Cardiac muscle cell (in vitro differentiated cells and primary cell): Measurements from ENCODE around the gene MADD. TPM values are rescaled to one million over a fixed set of nuclear protein-coding genes. Genes with fewer than 3 reads are reported as not detected.

Experiments
- DNase-seq, 2 donors: peaks; one replicate each; pipeline versions ENCODE4 v3.0.0 to v3.0.0-alpha.2; 2010 to 2017; ENCODE audit warnings: low read depth in 1 of 2, low spot score in 1 of 2
- H3K27ac ChIP-seq: fragments of 200-600 bp; sonication (generic); 2 replicates; pipeline ENCODE4 v1.5.1; 2016
- H3K27me3 ChIP-seq: fragments of 200-600 bp; sonication (generic); 2 replicates; pipeline ENCODE4 v1.6.0; 2016; ENCODE audit warnings: control low read depth
- H3K36me3 ChIP-seq: fragments of 200-600 bp; sonication (generic); 2 replicates; pipeline ENCODE4 v1.5.1; 2016; ENCODE audit warnings: control low read depth
- H3K4me1 ChIP-seq: fragments of 200-600 bp; sonication (generic); 2 replicates; pipeline ENCODE4 v1.8.1; 2017; ENCODE audit warnings: low read depth, mild to moderate bottlenecking, mixed run types
- H3K4me3 ChIP-seq: fragments of 200-600 bp; sonication (generic); 2 replicates; pipeline ENCODE4 v1.5.1; 2016; ENCODE audit warnings: mild to moderate bottlenecking
- H3K9me3 ChIP-seq: fragments of 200-600 bp; sonication (generic); 2 replicates; pipeline ENCODE4 v1.5.1; 2017; ENCODE audit warnings: low read depth, mild to moderate bottlenecking, control low read depth
- CTCF ChIP-seq: IDR thresholded peaks from 2 replicates; pipeline ENCODE4 v1.5.1; 2012; ENCODE audit warnings: low read depth, mild to moderate bottlenecking, low read length
- polyA plus RNA-seq: library from polyadenylated mRNA; unstranded; fragments of >200 nt; fragmentation: Nextera tagmentation; extraction: Ambion mirVana; gene quantifications from 2 replicates; pipeline ENCODE4 v1.2.1, GENCODE V29; 2016
- total RNA-seq: library from RNA; depleted of rRNA; stranded (reverse); fragments of >200 nt; gene quantifications from 2 replicates; pipeline ENCODE4 v1.2.3, GENCODE V29; 2016

The MADD gene
- total and polyA plus RNA-seq, 2 experiments from 2014 or later: 58.8 to 103 TPM

DNA sequence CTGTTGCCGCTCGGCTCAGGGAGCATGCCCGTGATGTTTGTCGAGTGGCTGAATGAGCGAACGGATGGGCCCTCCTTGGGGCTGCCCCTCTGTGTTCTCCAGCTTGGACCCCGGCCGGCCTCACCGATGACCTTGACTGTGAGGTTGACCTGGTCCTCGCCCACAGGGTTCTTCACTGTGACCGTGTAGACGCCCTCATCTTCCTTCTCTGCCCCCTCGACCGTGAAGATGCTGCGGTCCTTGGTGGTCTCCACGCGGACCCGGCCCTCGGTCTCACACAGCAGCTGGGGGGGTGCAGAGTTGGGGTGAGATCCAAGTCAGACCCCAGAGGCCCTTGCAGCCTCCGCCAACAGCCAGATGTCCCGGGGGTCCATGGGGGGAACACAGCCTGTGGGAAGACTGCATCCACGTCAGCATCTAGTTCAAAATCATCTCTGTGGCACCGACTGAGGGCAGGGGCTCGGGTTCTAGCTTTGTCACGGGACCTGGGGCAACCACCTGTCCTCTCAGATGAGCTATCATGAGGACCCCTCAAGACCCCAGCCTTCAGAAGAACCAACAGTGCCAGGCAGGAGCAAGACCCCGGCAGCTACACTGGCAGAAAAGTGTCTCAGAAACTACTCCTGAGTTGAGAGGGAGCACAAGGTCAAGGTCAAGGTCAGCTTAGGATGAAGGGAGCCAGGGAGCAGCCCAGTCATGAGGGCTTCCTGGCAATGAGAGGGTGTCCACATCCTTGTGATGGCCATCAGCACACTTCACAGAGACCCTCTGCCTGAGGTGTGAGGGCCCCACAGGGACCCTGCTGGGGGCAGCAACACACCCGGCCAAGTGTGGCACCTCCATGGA lies 68.7 kb downstream of the MADD start:
- no peak overlapping the region for H3K4me3 ChIP-seq
- DNase-seq: no peak
- TF ChIP-seq CTCF: no peak
- H3K9me3 ChIP-seq: no peaks in the 10 kb centered on the region
- H3K36me3 ChIP-seq: peaks cover 76% of the 10 kb centered on the region
- H3K4me1 ChIP-seq: no peaks in the 10 kb centered on the region
- H3K27ac ChIP-seq: peak overlapping the region; percentile 77
- no peaks in the 10 kb centered on the region for H3K27me3 ChIP-seq

- Histone ChIP-seq H3K9me3 (no peaks in the 10 kb centered on the region), H3K4me1 (no peaks in the 10 kb centered on the region), H3K4me3 (no peak overlapping the region), H3K27me3 (no peaks in the 10 kb centered on the region), H3K36me3 (peaks cover 74% of the 10 kb centered on the region), H3K27ac (peak overlapping the region; percentile 77)
- TF ChIP-seq CTCF: no peak
- DNase-seq: no peak
Observed at GRCh38 chr11:47340010-47340409, 70.1 kb downstream of the MADD start.

DNA sequence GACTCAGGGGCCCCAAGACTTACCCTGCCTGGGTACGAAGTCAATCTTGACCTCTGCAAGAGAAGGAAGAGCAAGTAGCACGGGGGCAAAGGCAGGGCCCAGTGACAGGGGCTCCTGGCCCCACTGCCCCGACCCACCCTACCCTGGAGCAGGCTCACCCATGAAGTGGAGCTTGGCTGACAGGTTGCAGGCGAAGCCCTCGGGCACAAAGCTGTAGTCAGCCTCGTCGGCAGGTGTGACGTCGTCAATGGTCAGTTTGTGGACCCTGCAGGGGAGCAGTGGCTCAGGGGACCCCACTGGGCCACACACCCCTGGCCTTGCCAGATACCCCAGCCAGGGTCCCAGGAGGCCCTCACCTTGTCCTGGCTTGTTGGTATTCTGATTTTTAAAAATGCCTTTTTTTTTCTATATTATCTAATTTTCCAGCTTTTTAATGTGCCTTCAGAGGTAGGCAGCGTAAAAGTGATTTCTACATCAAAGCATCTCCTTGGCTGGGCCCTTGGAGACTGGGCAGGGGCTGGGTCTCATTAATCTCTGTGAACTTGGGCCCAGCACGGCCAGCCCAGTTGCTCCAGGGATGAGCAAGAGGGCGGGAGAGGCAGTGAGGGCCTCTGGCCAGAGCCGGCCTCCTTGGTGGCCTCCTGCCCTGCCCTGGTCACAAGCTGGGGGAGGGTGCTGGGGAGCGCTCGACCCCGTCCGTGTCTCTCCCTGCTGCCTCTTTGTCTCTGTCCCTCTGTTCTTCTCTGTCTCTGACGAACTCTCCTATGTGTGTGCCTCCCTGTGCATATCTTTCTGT lies 71.2 kb downstream of the MADD start:
- DNase-seq: no peak

DNA sequence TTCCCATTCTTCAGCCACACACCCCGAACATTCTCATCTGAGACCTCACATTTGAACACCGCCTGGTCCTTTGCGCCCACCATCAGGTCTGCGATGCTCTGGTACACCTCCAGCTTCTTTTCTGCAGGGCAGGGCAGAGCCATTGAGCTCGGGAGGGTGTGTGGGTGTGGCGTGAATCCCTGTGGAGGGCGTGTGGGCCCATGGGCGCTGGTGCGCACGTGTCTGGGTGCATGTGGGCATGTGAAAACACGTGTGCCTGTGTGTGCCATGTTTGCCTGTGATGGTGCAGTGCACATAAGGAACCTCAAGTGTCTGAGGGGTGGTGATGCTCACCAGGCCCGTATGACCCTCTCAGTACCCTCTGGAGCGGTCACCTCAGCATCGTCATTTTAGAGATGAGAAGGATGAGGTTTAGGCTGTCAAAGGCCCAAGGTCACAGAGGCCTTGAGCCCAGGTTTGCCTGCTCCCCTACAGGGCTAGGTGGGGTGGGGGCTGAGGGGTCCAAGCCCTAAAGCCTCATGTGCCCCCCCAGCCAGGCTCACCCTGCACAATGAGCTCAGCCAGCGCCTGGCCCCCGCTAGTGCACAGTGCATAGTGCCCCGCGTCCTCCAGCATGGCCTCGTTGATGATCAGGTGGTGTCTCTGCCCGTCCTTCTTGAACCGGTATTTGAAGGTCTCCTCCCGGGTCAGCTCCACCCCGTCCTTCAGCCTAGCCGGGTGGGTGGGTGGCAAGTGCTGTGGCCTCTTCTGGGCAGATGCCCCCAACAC lies 72.3 kb downstream of the MADD start:
- Histone ChIP-seq H3K27me3 (no peaks in the 10 kb centered on the region), H3K9me3 (no peaks in the 10 kb centered on the region), H3K36me3 (peaks cover 75% of the 10 kb centered on the region), H3K27ac (peak overlapping the region; percentile 60), H3K4me1 (no peaks in the 10 kb centered on the region), H3K4me3 (no peak overlapping the region)
- DNase-seq: no peak
- TF ChIP-seq CTCF: no peak

More for the DNA sequence above, 71.2 kb downstream of the MADD start:
- TF ChIP-seq CTCF: no peak
- Histone ChIP-seq H3K27me3 (no peaks in the 10 kb centered on the region), H3K36me3 (peaks cover 74% of the 10 kb centered on the region), H3K4me3 (no peak overlapping the region), H3K9me3 (no peaks in the 10 kb centered on the region), H3K4me1 (no peaks in the 10 kb centered on the region), H3K27ac (peak overlapping the region; percentile 60)

DNA sequence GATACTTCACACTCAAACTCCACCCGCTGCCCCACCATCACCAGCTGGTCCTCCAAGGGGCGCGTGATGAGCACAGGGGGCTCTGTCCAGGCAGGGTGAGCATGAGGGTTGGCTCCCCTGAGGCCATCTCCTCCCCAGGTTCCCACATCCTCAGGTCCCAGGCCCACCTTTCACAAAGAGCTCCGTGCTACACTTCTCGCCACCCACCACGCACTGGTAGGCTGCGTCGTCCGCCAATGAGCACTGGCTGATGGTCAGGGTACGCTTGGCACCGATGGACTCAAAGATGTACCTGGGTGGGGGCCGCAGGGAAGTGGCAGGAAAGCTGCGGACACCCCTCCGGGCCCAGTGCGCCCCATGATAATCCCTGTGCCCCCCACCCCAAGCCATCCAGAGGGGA lies 72.9 kb downstream of the MADD start:
- H3K27ac ChIP-seq: peak overlapping the region; percentile 28
- H3K27me3 ChIP-seq: no peaks in the 10 kb centered on the region
- H3K9me3 ChIP-seq: no peaks in the 10 kb centered on the region
- H3K4me1 ChIP-seq: no peaks in the 10 kb centered on the region
- DNase-seq: no peak
- peaks cover 80% of the 10 kb centered on the region for H3K36me3 ChIP-seq
- no peak overlapping the region for H3K4me3 ChIP-seq
- TF ChIP-seq CTCF: no peak
